ENCODE data around the gene ZNF213. TPM values are rescaled to one million over a fixed set of nuclear protein-coding genes. Genes with fewer than 3 reads are reported as not detected.

Gene ZNF213
- total RNA-seq, 2 experiments from 2014 or later, result 6.1 to 7.5 TPM

DNA sequence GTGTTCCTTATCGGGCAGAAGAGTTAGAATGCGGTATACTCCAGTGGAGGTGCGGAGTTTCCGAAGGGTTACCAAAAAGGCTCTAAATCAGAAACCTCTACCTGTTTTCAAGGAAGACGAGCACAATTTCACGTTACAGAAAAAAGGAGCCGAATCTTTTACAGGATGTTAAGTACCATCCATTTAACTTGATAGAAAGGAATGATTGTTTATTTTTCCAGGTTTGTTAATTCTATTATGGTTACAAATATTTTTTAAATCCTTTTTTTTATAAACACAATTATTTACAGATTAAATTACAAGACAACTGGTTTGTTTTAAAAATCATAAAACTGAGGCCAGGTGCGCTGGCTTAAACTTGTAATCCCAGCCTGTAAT lies 18.2 kb downstream of the ZNF213 start:
- Mint-ChIP-seq H3K4me1 (ENCODE audit: low read depth) (peaks cover 25% of the 10 kb centered on the region), H3K4me3 (peak overlapping the region; percentile 73), H3K27ac (peak overlapping the region; percentile 83), H3K9me3 (peaks cover 4% of the 10 kb centered on the region), H3K36me3 (ENCODE audit: low read depth) (peaks cover 3% of the 10 kb centered on the region), H3K27me3 (peaks cover 10% of the 10 kb centered on the region)
- intact Hi-C loops (cut with micrococcal nuclease), result loop anchor here (5.0 kb wide), 1 partner anchor 39 kb away; no protein-coding TSS in a partner anchor
- DNase-seq (no peak), ATAC-seq (no peak)
- POLR2A ChIA-PET, result no interaction called here
- TF ChIP-seq, protein P1, sequence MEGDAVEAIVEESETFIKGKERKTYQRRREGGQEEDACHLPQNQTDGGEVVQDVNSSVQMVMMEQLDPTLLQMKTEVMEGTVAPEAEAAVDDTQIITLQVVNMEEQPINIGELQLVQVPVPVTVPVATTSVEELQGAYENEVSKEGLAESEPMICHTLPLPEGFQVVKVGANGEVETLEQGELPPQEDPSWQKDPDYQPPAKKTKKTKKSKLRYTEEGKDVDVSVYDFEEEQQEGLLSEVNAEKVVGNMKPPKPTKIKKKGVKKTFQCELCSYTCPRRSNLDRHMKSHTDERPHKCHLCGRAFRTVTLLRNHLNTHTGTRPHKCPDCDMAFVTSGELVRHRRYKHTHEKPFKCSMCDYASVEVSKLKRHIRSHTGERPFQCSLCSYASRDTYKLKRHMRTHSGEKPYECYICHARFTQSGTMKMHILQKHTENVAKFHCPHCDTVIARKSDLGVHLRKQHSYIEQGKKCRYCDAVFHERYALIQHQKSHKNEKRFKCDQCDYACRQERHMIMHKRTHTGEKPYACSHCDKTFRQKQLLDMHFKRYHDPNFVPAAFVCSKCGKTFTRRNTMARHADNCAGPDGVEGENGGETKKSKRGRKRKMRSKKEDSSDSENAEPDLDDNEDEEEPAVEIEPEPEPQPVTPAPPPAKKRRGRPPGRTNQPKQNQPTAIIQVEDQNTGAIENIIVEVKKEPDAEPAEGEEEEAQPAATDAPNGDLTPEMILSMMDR (IDR thresholded peaks at IDR 0.05), result no peak
- CTCF ChIA-PET, result interaction anchor here (1.8 kb wide), 1 partner anchor 15 kb away, joined by 6 read pairs; no protein-coding TSS in a partner anchor

DNA sequence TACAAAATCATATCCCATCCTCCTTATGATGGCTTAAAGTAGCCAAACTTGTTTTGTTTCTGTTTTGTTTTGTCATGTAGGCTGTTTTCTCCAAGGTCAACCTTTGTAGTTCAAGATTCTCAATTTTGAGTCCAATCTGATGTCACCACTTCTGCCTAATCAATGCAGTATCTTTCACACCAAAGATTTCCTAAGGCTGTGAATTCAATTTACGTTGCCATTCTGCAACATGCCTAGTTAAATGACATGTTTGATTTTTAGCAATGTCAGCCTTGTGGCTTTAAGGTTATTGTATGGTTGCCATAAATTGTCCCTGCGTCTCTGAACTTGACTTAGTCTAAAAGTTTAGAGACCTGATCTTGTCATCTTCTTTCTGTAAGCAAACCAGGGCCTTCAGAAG lies 20.4 kb downstream of the ZNF213 start:
- intact Hi-C loops (cut with micrococcal nuclease), result loop anchor here (5.0 kb wide), 1 partner anchor 48 kb away; no protein-coding TSS in a partner anchor
- ChIA-PET CTCF (interaction anchor here (1.0 to 1.2 kb wide), 3 partner anchors 13 to 24 kb away, joined by 3 to 6 read pairs (median 4); no protein-coding TSS in a partner anchor), POLR2A (interaction anchor here (1.2 kb wide), 1 partner anchor 56 kb away, joined by 3 read pairs; the partner anchor contains the start of gene ZSCAN10)
- Mint-ChIP-seq H3K4me3 (no peak overlapping the region), H3K27me3 (peaks cover 11% of the 10 kb centered on the region), H3K4me1 (ENCODE audit: low read depth) (peaks cover 37% of the 10 kb centered on the region), H3K27ac (no peak overlapping the region), H3K36me3 (ENCODE audit: low read depth) (peaks cover 3% of the 10 kb centered on the region), H3K9me3 (peaks cover 4% of the 10 kb centered on the region)
- TF ChIP-seq, protein P1 (IDR thresholded peaks at IDR 0.05), result no peak
- no peak for ATAC-seq
- DNase-seq, result no peak

DNA sequence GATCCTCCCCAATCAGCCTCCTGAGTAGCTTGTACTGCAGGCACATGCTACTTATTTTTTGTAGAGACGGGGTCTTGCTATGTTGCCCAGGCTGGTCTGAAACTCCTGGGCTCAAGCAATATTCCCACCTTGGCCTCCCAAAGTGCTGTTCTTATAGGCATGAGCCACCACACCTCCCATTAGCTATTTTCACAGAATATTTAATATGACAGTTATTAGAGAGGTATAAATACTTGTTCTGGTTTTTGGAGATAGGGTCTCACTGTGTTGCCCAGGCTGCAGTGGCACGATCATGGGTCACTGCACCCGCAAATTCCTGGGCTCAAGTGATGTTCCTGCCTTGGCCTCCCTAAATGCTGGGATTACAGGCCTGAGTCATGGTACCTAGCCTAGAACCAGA lies 21.1 kb downstream of the ZNF213 start:
- DNase-seq (no peak), ATAC-seq (no peak)
- Mint-ChIP-seq H3K27ac (no peak overlapping the region), H3K27me3 (peaks cover 11% of the 10 kb centered on the region), H3K36me3 (ENCODE audit: low read depth) (peaks cover 3% of the 10 kb centered on the region), H3K4me3 (no peak overlapping the region), H3K4me1 (ENCODE audit: low read depth) (peaks cover 32% of the 10 kb centered on the region), H3K9me3 (peaks cover 4% of the 10 kb centered on the region)
- intact Hi-C loops (cut with micrococcal nuclease), result loop anchor here (2.0 to 5.0 kb wide), 2 partner anchors 15 to 49 kb away; no protein-coding TSS in a partner anchor
- TF ChIP-seq, protein P1 (IDR thresholded peaks at IDR 0.05), result no peak
- ChIA-PET CTCF (interaction anchor here (1.0 to 1.4 kb wide), 4 partner anchors 10 to 25 kb away, joined by 3 to 6 read pairs (median 4); no protein-coding TSS in a partner anchor), POLR2A (interaction anchor here (1.2 kb wide), 1 partner anchor 57 kb away, joined by 3 read pairs; the partner anchor contains the start of gene ZSCAN10)

DNA sequence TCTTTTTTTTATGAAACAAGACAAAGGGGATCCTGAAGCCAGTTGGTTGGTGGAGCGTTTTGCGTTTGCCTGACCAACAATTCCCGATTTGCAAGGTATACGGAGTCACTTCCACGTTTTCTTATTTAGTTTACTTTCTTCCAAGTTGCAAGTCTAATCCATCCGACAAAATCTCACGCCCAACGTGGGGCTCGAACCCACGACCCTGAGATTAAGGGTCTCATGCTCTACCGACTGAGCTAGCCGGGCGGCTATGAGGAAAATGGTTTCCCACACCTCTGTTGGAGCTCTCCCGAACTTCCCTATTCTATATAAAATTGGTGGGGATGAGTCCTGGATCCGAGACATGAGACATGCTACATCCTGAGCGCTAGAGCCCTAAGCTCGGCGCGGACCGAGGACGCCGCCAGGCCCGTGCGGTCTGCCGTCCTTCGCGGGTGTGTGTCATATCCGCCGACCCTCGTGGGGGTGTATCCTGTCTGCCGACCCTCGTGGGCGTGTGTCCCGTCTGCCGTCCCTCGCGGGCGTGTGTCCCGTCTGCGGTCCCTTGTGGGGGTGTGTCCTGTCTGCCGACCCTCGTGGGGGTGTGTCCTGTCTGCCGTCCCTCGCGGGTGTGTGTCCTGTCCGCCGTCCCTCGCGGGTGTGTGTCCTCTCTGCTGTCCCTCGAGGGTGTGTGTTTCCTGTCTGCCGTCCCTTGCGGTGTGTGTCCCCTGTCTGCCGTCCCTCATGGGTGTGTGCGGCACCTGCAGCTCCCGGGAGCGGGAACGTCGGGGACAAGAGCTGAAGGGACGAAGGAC lies 22.6 kb downstream of the ZNF213 start:
- intact Hi-C loops (cut with micrococcal nuclease), result loop anchor here (2.0 to 5.0 kb wide), 2 partner anchors 13 to 50 kb away; no protein-coding TSS in a partner anchor
- peaks cover 10% of the 10 kb centered on the region for H3K27me3 Mint-ChIP-seq
- POLR2A ChIA-PET, result interaction anchor here (0.6 to 4.5 kb wide), 5 partner anchors 7 to 125 kb away, joined by 3 to 21 read pairs (median 3); no protein-coding TSS in a partner anchor
- H3K9me3 Mint-ChIP-seq, result peaks cover 4% of the 10 kb centered on the region
- ATAC-seq (peak; percentile 12), DNase-seq (peak; percentile 75)
- CTCF ChIA-PET, result interaction anchor here (1.2 to 2.6 kb wide), 5 partner anchors 9 to 98 kb away, joined by 3 to 20 read pairs (median 7); no protein-coding TSS in a partner anchor
- peaks cover 27% of the 10 kb centered on the region for H3K4me1 Mint-ChIP-seq (ENCODE audit: low read depth)
- H3K27ac Mint-ChIP-seq, result peak overlapping the region; percentile 74
- peaks cover 3% of the 10 kb centered on the region for H3K36me3 Mint-ChIP-seq (ENCODE audit: low read depth)
- TF ChIP-seq, protein P1 (IDR thresholded peaks at IDR 0.05), result no peak
- peak overlapping the region; percentile 80 for H3K4me3 Mint-ChIP-seq

All from activated CD8-positive, alpha-beta T cell treated with anti-CD3 and anti-CD28 coated beads for 36 hours (primary cell).